NK-92 (cell line): ENCODE measurements around the gene CCL25.

ENCODE experiments used
- DNase-seq: peaks from one replicate; lab custom pipeline; 2025; ENCODE audit not compliant: unreplicated experiment; lab: John Stamatoyannopoulos, UW

The CCL25 gene

GRCh38 chr19:8109455-8109854 lies 56.9 kb downstream of the CCL25 start:
- DNase-seq, result no peak

GRCh38 chr19:8109890-8110662 lies 57.5 kb downstream of the CCL25 start:
- DNase-seq, result no peak

GRCh38 chr19:8110931-8111330 lies 58.4 kb downstream of the CCL25 start:
- no peak for DNase-seq

GRCh38 chr19:8111376-8111775 lies 58.8 kb downstream of the CCL25 start:
- no peak for DNase-seq
